Spleen (tissue), 11 donors: ENCODE results near the gene SUPT3H. TPM values are rescaled to one million over a fixed set of nuclear protein-coding genes. Genes with fewer than 3 reads are reported as not detected.

ENCODE experiments used
- DNase-seq: peaks from one replicate; pipeline ENCODE4 v3.0.0-alpha.2; 2020
- H3K27ac ChIP-seq, 8 donors: fragments of 200-600 bp; sonication (generic) in 7 of 8; 1 replicate in 4 of 8; 2 replicates in 4 of 8; pipeline versions ENCODE4 v1.5.0 to v1.8.0; 2016 to 2021; ENCODE audit warnings: inconsistent platforms in 4 of 8, mild to moderate bottlenecking in 4 of 8, moderate library complexity in 1 of 8
- H3K27me3 ChIP-seq, 7 donors: fragments of 200-600 bp; sonication (generic) in 6 of 7; replicated peaks in 1 of 7; 1 replicate in 4 of 7; 2 replicates in 3 of 7; pipeline versions ENCODE4 v1.5.0 to v1.8.0; 2016 to 2021; ENCODE audit warnings: inconsistent platforms in 3 of 7, mild to moderate bottlenecking in 1 of 7
- H3K36me3 ChIP-seq, 6 donors: fragments of 200-600 bp; sonication (generic) in 5 of 6; 1 replicate in 4 of 6; 2 replicates in 2 of 6; pipeline versions ENCODE4 v1.5.0 to v1.8.0; 2016 to 2021; ENCODE audit warnings: inconsistent platforms in 2 of 6
- H3K4me1 ChIP-seq, 6 donors: fragments of 200-600 bp; sonication (generic) in 5 of 6; 1 replicate in 3 of 6; 2 replicates in 3 of 6; pipeline versions ENCODE4 v1.5.0 to v1.8.0; 2016 to 2021; ENCODE audit warnings: inconsistent platforms in 3 of 6
- H3K4me3 ChIP-seq, 8 donors: fragments of 200-600 bp; sonication (generic) in 7 of 8; 1 replicate in 4 of 8; 2 replicates in 4 of 8; pipeline versions ENCODE4 v1.5.0 to v1.8.0; 2016 to 2021; ENCODE audit warnings: inconsistent platforms in 4 of 8, mild to moderate bottlenecking in 4 of 8, moderate library complexity in 2 of 8
- H3K9me3 ChIP-seq, 8 donors: fragments of 200-600 bp; sonication (generic) in 7 of 8; 1 replicate in 4 of 8; 2 replicates in 4 of 8; pipeline versions ENCODE4 v1.5.0 to v1.8.0; 2016 to 2021; ENCODE audit warnings: inconsistent platforms in 4 of 8
- CTCF ChIP-seq, 11 experiments: fragments of 200-600 bp in 7 of 11; fragments of 450-650 bp in 4 of 11; sonication (generic) in 4 of 11; IDR thresholded peaks in 8 of 11; conservative IDR thresholded peaks in 3 of 11; 1 replicate in 7 of 11; 2 replicates in 4 of 11; pipeline versions ENCODE4 v1.4.0 to v1.8.0; 2016 to 2021; ENCODE audit warnings: antibody characterized with exemption in 11 of 11, inconsistent platforms in 4 of 11, mild to moderate bottlenecking in 1 of 11
- POLR2A ChIP-seq, 3 donors: fragments of 450-650 bp; IDR thresholded peaks; one replicate each; pipeline ENCODE4 v1.5.1; 2017; ENCODE audit warnings: antibody characterized with exemption in 3 of 3, mild to moderate bottlenecking in 1 of 3
- POLR2AphosphoS5 ChIP-seq, 3 donors: sonication (generic); formaldehyde crosslinking; IDR thresholded peaks; one replicate each; pipeline ENCODE4 v1.5.1; 2017; ENCODE audit warnings: antibody characterized with exemption in 3 of 3
- WGBS, 5 donors: extraction: QIAGEN DNeasy Blood & Tissue Kit in 3 of 5; methylation state at CpG; one replicate each; pipeline versions ENCODE4 v1.1.5 to v1.1.7; 2013 to 2018; 5-methylcytosine and 5-hydroxymethylcytosine counted together
- intact Hi-C: fragments of 100-400 bp; cut with DNase I; formaldehyde crosslinking; loops from one replicate; pipeline ENCODE4 v1.15.0; 2023; ENCODE audit warnings: low total_unique reads
- polyA plus RNA-seq, 3 donors: library from polyadenylated mRNA; stranded (reverse); fragments of 200-250 nt; gene quantifications; one replicate each; pipeline ENCODE4 v1.2.1, GENCODE V29; 2013
- total RNA-seq, 7 donors: library from RNA; depleted of rRNA in 3 of 7; stranded (reverse); fragments of >200 nt in 3 of 7; fragmentation: NEBNext Ultra II Directional in 4 of 7; extraction: Animal tissue kit (Norgen Biotek cat#: 25700) in 4 of 7; gene quantifications; one replicate each; pipeline versions ENCODE4 v1.1.0 to v1.2.1, GENCODE V29; 2016 to 2021
- donor health status: healthy with polysubstance abuse.
- donor health status: DM: no; HTN: no; CAD: no; lungs with moderate emphysema.
- donor health status: DM: no; HTN: no; CAD: no.
- donor health status: Bipolar disorder and iron deficiency.
- donor health status: healthy.
- donor health status: DM: no; HTN: no; CAD: no.
- donor health status: DM: yes; HTN: yes; CAD: no.

Gene SUPT3H
- total and polyA plus RNA-seq, 10 donors, result 3.1 to 16.8 (median 6.2) TPM

- Histone ChIP-seq H3K4me3 (no peak overlapping the region), H3K27ac (no peak overlapping the region), H3K9me3 (peaks cover 0 to 42% (median 24%) of the 10 kb centered on the region in 8 donors), H3K36me3 (peaks cover 0 to 13% (median 0%) of the 10 kb centered on the region in 6 donors), H3K27me3 (no peaks in the 10 kb centered on the region), H3K4me1 (no peaks in the 10 kb centered on the region)
- intact Hi-C loops, result no loop called here
- TF ChIP-seq POLR2A (IDR thresholded peaks at IDR 0.05) (no peak), POLR2AphosphoS5 (IDR thresholded peaks at IDR 0.05) (no peak), CTCF (IDR thresholded peaks at IDR 0.05 in 8 of 11, conservative IDR thresholded peaks at IDR 0.05 in 3 of 11) (no peak)
- WGBS, 5 donors, result 93 to 100% (median 95%) methylated on average over 1 of the region's 1 CpG
- DNase-seq, result no peak
These were observed 434.9 kb downstream of the SUPT3H start for GRCh38 chr6:44942798-44943197.

- H3K9me3 ChIP-seq, result peaks cover 0 to 38% (median 21%) of the 10 kb centered on the region in 8 donors
- intact Hi-C loops, result no loop called here
- no peak for TF ChIP-seq CTCF (IDR thresholded peaks at IDR 0.05 in 8 of 11, conservative IDR thresholded peaks at IDR 0.05 in 3 of 11)
- no peak for TF ChIP-seq POLR2AphosphoS5 (IDR thresholded peaks at IDR 0.05)
- TF ChIP-seq POLR2A (IDR thresholded peaks at IDR 0.05), result no peak
- H3K27me3 ChIP-seq, result no peaks in the 10 kb centered on the region
- H3K4me3 ChIP-seq, result no peak overlapping the region
- DNase-seq, result no peak
- no peaks in the 10 kb centered on the region for H3K4me1 ChIP-seq
- H3K36me3 ChIP-seq, result peaks cover 0 to 13% (median 0%) of the 10 kb centered on the region in 6 donors
- WGBS, 5 donors, result 85 to 88% (median 86%) methylated on average over 6 of the region's 6 CpGs
- H3K27ac ChIP-seq, result no peak overlapping the region
These were observed 435.5 kb downstream of the SUPT3H start for GRCh38 chr6:44942201-44942600.

- DNase-seq, result no peak
- Histone ChIP-seq H3K4me3 (no peak overlapping the region), H3K4me1 (no peaks in the 10 kb centered on the region), H3K27ac (no peak overlapping the region), H3K36me3 (no peaks in the 10 kb centered on the region), H3K27me3 (no peaks in the 10 kb centered on the region), H3K9me3 (peaks cover 0 to 20% (median 5%) of the 10 kb centered on the region in 8 donors)
- TF ChIP-seq POLR2AphosphoS5 (IDR thresholded peaks at IDR 0.05) (no peak), CTCF (IDR thresholded peaks at IDR 0.05 in 8 of 11, conservative IDR thresholded peaks at IDR 0.05 in 3 of 11) (no peak), POLR2A (IDR thresholded peaks at IDR 0.05) (no peak)
- WGBS, 5 donors, result 45 to 95% (median 91%) methylated on average over 1 of the region's 1 CpG
- intact Hi-C loops, result no loop called here
These were observed 437.4 kb downstream of the SUPT3H start for GRCh38 chr6:44940367-44940766.

- TF ChIP-seq CTCF (IDR thresholded peaks at IDR 0.05 in 8 of 11, conservative IDR thresholded peaks at IDR 0.05 in 3 of 11), result no peak
- no peak for TF ChIP-seq POLR2AphosphoS5 (IDR thresholded peaks at IDR 0.05)
- TF ChIP-seq POLR2A (IDR thresholded peaks at IDR 0.05), result no peak
- no peaks in the 10 kb centered on the region for H3K27me3 ChIP-seq
- no peaks in the 10 kb centered on the region for H3K36me3 ChIP-seq
- no peak overlapping the region for H3K4me3 ChIP-seq
- H3K4me1 ChIP-seq, result no peaks in the 10 kb centered on the region
- no peak for DNase-seq
- WGBS, 5 donors, result 68 to 78% (median 76%) methylated on average over 2 of the region's 2 CpGs
- H3K27ac ChIP-seq, result peak overlapping the region in 3 of 8 donors; percentile 21 to 33 (median 27)
- peaks cover 0 to 2% (median 0%) of the 10 kb centered on the region in 8 donors for H3K9me3 ChIP-seq
- intact Hi-C loops, result no loop called here
These were observed 441.9 kb downstream of the SUPT3H start for GRCh38 chr6:44935693-44936300.
